Measurements from ENCODE around the gene DLEC1.
"Not testable (repeated sequence)": the region's sequence is repeated elsewhere in the genome, so short reads cannot be mapped to it uniquely, and the experiment has no call there.

The DLEC1 gene

GRCh38 chr3:38039899-38040261 is 872 bp downstream of the DLEC1 start:
- DNase-seq, result no peak

- no peak for DNase-seq
Measured at GRCh38 chr3:38040401-38040800, 1.4 kb downstream of the DLEC1 start.

GRCh38 chr3:38043486-38043885 is 4.5 kb downstream of the DLEC1 start:
- no peak for DNase-seq

- DNase-seq, result no peak
Measured at GRCh38 chr3:38046027-38046426, 7.0 kb downstream of the DLEC1 start.

GRCh38 chr3:38046821-38047220 is 7.8 kb downstream of the DLEC1 start:
- no peak for DNase-seq

GRCh38 chr3:38047896-38048295 is 8.9 kb downstream of the DLEC1 start:
- DNase-seq, result no peak

GRCh38 chr3:38049358-38050126 is 10.5 kb downstream of the DLEC1 start:
- DNase-seq, result no peak

- no peak for DNase-seq
Measured at GRCh38 chr3:38051131-38051530, 12.1 kb downstream of the DLEC1 start.

GRCh38 chr3:38053286-38053685 is 14.3 kb downstream of the DLEC1 start:
- not testable (repeated sequence) for DNase-seq

GRCh38 chr3:38053813-38054498 is 14.9 kb downstream of the DLEC1 start:
- not testable (repeated sequence) for DNase-seq

GRCh38 chr3:38054499-38055001 is 15.5 kb downstream of the DLEC1 start:
- DNase-seq, result no peak

GRCh38 chr3:38059148-38059547 is 20.1 kb downstream of the DLEC1 start:
- DNase-seq, result no peak

GRCh38 chr3:38059591-38059990 is 20.6 kb downstream of the DLEC1 start:
- no peak for DNase-seq

- DNase-seq, result no peak
Measured at GRCh38 chr3:38062809-38063208, 23.8 kb downstream of the DLEC1 start.

- not testable (repeated sequence) for DNase-seq
Measured at GRCh38 chr3:38064453-38064852, 25.4 kb downstream of the DLEC1 start.

- no peak for DNase-seq
Measured at GRCh38 chr3:38067508-38068233, 28.7 kb downstream of the DLEC1 start.

- no peak for DNase-seq
Measured at GRCh38 chr3:38070013-38070412, 31.0 kb downstream of the DLEC1 start.

GRCh38 chr3:38077073-38077472 is 38.1 kb downstream of the DLEC1 start:
- DNase-seq, result not testable (repeated sequence)

GRCh38 chr3:38082296-38082695 is 43.3 kb downstream of the DLEC1 start:
- DNase-seq, result not testable (repeated sequence)

GRCh38 chr3:38083254-38083653 is 44.2 kb downstream of the DLEC1 start:
- not testable (repeated sequence) for DNase-seq

- no peak for DNase-seq
Measured at GRCh38 chr3:38083871-38084333, 44.9 kb downstream of the DLEC1 start.

- no peak for DNase-seq
Measured at GRCh38 chr3:38084334-38085310, 45.6 kb downstream of the DLEC1 start.

Data from activated T-cell treated with anti-CD3 and anti-CD28 coated beads for 4 hours (primary cell).